K562 treated with DMSO at 1 percent for 24 hours (cell line): ENCODE results near the gene SLITRK4. TPM values are rescaled to one million over a fixed set of nuclear protein-coding genes. Genes with fewer than 3 reads are reported as not detected.

ENCODE experiments used
- total RNA-seq: library from RNA; unstranded; fragments of 300-600 nt; gene quantifications from 2 replicates; pipeline ENCODE4 v1.2.3, GENCODE V29; 2022; ENCODE audit warnings: low read depth; ENCODE audit not compliant: insufficient read depth

The SLITRK4 gene
- not detected in 2 replicates for total RNA-seq

GRCh38 chrX:143635915-143636314 is at the start of gene SLITRK4:
SLITRK4 (minus strand) TSS chrX:143636101; CDS start chrX:143631108, 4,993 bp downstream.

Other genes starting within 250 kb of the SLITRK4 start
- gene SPANXN3, start 118.6 kb downstream of the SLITRK4 start, total RNA-seq, result not detected in 2 replicates
- not detected in 2 replicates for gene SPANXN2, start 84.7 kb upstream of the SLITRK4 start, total RNA-seq
- not detected in 2 replicates for gene UBE2NL, start 248.0 kb upstream of the SLITRK4 start, total RNA-seq